AG09319 (cell line): ENCODE data around the gene ZNF302.

ENCODE experiments used
- DNase-seq: peaks from one replicate; pipeline ENCODE4 v3.0.0-alpha.2; 2010; ENCODE audit warnings: low read depth; ENCODE audit errors: extremely low read depth
- TF ChIP-seq, protein P1 (sequence below): IDR thresholded peaks from 2 replicates; pipeline ENCODE4 v1.5.1; 2011; ENCODE audit warnings: low read depth, mild to moderate bottlenecking, inconsistent platforms, low read length, moderate library complexity

The ZNF302 gene

DNA sequence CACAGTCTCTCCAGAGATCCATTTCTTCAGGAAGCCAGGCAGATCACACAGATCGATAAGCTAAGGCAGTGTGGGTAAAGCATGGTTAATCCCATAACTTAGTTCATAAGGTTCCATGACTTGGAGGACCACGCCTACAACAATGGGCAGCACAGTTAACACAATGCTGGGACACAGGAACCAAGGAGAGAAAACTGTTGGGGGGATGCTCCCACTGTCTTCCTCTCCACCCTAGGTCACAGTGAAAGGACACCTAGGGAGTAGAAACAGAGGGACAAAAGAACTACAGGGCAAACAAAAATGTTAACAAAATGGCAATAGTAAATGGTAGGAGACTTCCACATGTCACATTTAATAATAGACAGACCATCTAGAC, 35.8 kb downstream of the ZNF302 start:
- TF ChIP-seq, protein P1, sequence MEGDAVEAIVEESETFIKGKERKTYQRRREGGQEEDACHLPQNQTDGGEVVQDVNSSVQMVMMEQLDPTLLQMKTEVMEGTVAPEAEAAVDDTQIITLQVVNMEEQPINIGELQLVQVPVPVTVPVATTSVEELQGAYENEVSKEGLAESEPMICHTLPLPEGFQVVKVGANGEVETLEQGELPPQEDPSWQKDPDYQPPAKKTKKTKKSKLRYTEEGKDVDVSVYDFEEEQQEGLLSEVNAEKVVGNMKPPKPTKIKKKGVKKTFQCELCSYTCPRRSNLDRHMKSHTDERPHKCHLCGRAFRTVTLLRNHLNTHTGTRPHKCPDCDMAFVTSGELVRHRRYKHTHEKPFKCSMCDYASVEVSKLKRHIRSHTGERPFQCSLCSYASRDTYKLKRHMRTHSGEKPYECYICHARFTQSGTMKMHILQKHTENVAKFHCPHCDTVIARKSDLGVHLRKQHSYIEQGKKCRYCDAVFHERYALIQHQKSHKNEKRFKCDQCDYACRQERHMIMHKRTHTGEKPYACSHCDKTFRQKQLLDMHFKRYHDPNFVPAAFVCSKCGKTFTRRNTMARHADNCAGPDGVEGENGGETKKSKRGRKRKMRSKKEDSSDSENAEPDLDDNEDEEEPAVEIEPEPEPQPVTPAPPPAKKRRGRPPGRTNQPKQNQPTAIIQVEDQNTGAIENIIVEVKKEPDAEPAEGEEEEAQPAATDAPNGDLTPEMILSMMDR, result no peak
- no peak for DNase-seq

DNA sequence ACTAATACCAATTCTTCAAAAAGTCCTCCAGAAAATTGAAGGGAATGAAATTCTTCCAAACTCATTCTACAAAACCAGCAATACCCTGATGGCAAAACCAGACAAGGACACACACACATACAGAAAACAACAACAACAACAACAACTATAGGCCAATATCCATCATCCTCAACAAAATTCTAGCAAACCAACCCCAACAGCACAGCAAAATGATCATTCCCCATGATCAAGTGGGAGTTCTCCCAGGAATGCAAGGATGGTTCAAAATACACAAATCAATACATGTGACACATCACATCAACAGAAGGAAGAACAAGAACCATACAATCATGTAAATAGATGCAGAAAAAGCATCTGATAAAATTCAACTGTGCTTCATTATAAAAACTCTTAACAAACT, 37.9 kb downstream of the ZNF302 start:
- no peak for DNase-seq
- TF ChIP-seq, protein P1, result no peak

DNA sequence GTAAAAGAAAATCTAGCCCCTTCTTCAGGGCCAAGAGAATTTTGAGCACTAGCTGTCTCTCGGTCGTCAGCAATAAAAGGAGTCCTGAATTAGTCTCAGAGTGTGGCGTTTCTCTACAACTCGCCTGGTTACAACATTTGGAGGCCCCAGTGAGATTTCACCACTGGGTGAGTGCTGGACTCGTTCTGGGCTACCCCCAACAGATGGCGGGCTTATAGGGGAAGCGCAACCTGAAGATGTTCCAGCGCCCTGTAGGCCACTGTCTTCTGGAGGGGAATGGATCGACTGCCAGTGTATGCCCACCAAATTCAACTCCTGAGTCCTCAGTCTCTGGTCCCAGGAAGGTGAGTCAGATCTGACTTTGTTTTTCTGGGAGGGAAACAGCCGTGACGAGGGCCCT, 44.9 kb downstream of the ZNF302 start:
- no peak for DNase-seq
- TF ChIP-seq, protein P1, result no peak

DNA sequence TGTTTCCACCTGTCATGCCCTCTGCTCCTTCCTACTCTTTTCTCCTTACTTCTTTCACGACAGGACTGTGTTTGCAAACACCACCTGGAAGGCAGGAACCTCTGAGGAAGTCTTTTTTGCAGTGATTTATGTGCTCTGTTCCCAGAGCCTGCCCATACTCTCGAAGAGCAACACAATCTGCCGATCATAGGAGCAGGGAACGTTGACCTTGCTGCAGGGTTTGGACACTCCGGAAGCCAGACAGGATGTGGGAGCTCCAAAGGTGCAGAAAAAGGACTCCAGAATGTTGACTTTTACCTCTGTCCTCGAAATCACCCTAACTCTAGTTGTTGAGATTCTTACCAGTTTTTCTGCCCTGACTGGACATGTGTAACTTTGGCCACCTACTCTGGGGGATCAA, 47.9 kb downstream of the ZNF302 start:
- TF ChIP-seq, protein P1, result no peak

DNA sequence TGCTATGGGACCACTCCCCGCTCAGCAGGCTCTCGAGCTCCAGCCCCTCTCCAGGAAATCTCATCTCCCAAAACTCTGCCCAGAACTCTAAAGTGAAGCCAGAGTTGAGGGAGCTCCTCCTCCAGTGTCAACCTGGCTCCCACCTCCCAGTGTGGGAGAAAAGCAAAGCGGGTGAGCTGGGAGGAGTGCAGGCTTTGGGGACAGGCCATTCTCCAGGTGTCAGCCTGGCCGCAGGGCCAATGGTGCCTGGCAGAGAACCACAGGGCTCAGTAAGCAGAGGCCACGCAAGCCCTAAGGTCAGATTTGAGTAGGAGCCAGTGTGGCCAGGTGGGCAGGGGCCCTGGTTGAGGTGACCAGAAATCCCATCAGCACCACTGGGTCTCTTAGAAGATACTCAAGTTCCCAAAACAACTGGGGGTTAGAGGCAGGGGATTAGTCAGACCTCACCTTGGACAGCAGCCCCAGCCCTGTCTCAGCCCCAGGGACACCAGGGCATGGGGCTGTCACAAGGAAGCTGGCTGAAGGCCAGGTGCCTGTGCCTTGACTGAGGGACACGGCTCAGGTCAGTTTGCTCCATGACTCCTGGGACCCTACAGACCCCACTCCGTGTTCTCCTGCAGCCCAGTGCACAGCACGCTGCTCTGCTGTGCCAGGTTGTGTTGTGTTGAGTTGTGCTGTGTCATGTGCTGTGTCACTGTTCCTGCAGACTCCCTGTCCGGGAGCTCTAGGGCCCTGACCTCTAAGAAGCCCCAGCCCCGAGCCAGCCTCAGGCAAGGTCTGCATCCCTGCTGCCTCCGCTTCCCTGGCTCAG, 53.7 kb downstream of the ZNF302 start:
- TF ChIP-seq, protein P1, result no peak
- no peak for DNase-seq

More for the DNA sequence above, 47.9 kb downstream of the ZNF302 start:
- no peak for DNase-seq

DNA sequence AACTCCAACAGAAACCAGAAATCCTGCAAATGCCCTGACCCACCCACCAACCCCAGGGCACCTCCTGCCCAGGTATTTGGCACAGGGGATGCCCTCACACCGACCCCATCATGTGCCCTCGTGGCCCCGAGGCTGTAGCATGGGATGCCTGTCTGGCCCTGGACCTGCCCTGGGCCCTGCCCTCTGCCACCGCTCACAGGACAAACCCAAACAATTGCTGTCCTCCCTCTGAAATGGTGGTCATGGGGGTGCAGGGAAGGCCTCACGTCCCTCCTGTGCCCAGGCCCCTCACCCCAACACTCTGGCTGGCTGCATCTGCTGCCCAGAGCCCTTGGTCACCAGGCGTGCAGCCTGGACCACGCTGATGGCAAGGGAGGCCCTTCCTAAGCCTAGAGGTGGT, 54.5 kb downstream of the ZNF302 start:
- no peak for DNase-seq
- TF ChIP-seq, protein P1, result no peak

DNA sequence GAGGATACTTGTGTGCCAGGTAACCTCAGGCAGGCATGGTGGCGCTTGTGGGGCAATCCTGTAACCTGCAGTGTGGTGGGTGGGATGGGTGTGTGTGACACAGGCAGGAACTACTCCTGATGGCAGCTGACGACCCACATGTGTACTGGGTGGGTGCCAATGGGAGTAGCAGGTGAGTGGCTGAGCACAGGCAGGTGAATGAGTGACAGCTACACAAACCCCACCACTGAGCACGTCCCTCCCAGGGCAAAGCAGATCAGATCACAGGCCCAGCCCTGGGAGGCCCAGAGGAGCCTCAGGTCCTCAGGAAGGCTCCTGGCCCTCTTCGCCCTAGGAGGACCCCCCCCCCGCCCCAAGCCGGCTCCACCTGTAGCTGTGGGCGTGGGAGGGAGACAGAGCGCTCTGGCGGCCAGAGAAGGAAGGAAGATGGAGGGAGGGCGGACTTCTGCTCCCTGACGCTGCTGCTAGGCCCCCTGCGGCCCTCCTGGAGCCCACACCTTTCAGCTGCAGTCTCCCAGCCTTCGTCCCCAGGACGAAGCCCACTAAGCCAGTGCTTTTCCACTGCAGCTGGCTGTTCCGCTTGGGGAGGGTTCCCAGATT, 55.2 kb downstream of the ZNF302 start:
- TF ChIP-seq, protein P1, result no peak
- DNase-seq, result no peak
